Measurements from ENCODE around the gene MAP3K20. TPM values are rescaled to one million over a fixed set of nuclear protein-coding genes. Genes with fewer than 3 reads are reported as not detected.

The MAP3K20 gene
- polyA plus RNA-seq, 1 of the 3 experiments (the other 2 are of a cell fraction): 8.5 TPM

GRCh38 chr2:173075056-173075780, 428 bp upstream of the MAP3K20 start:
- DNase-seq: no peak
- peak overlapping the region; percentile 74 for H2AFZ ChIP-seq (ENCODE audit: low read depth)
- no peaks in the 10 kb centered on the region for H4K20me1 ChIP-seq (ENCODE audit: insufficient read depth)
- ChIA-PET POLR2A (no interaction called here), CTCF (interaction anchor here (0.9 to 2.4 kb wide), 2 partner anchors 48 to 135 kb away, joined by 3 to 10 read pairs; no protein-coding TSS in a partner anchor)
- peak overlapping the region; percentile 85 to 88 for H3K27ac ChIP-seq (ENCODE audit: low read depth in 2 of 2, low read length in 1 of 2)
- H3K9ac ChIP-seq: peak overlapping the region; percentile 92
- TF ChIP-seq RCOR1 (IDR thresholded peaks at IDR 0.05; ENCODE audit: low read length) (no peak), USF2 (IDR thresholded peaks at IDR 0.05; ENCODE audit: borderline replicate concordance, low read depth, low read length) (no peak), YY1 (IDR thresholded peaks at IDR 0.05; ENCODE audit: low read depth) (no peak), ZBTB33 (IDR thresholded peaks at IDR 0.05; ENCODE audit: borderline replicate concordance, low read depth) (no peak), TEAD4 (IDR thresholded peaks at IDR 0.05; ENCODE audit: borderline replicate concordance, insufficient read depth) (no peak), PBX3 (IDR thresholded peaks at IDR 0.05) (no peak), FOSL2 (IDR thresholded peaks at IDR 0.05; ENCODE audit: borderline replicate concordance, low read depth) (no peak), RAD21 (IDR thresholded peaks at IDR 0.05; ENCODE audit: low read length) (no peak), EP300 (IDR thresholded peaks at IDR 0.05; ENCODE audit: borderline replicate concordance in 1 of 2, low read depth in 1 of 2, low read length in 1 of 2) (no peak), RXRA (IDR thresholded peaks at IDR 0.05; ENCODE audit: borderline replicate concordance, low read depth) (no peak), FOXJ3 (CRISPR knock-in tag; IDR thresholded peaks at IDR 0.05) (no peak), CHD2 (IDR thresholded peaks at IDR 0.05; ENCODE audit: low read length, partially characterized antibody) (no peak)
- peak overlapping the region; percentile 88 for H3K4me2 ChIP-seq
- no peaks in the 10 kb centered on the region for H3K27me3 ChIP-seq (ENCODE audit: insufficient read depth)
- peaks cover 3 to 4% of the 10 kb centered on the region in 2 experiments; a peak in 3 of 4 replicates for H3K4me1 ChIP-seq (ENCODE audit: control insufficient read depth in 1 of 2, insufficient read depth in 2 of 2, low read depth in 1 of 2, low read length in 1 of 2)
- WGBS (ENCODE audit: low lambda C conversion rate): 56% methylated on average over 7 of the region's 25 CpGs
- no peaks in the 10 kb centered on the region for H3K9me3 ChIP-seq
- no peaks in the 10 kb centered on the region for H3K36me3 ChIP-seq (replicated peaks in 1 of 2; ENCODE audit: control insufficient read depth in 1 of 2, insufficient read depth in 2 of 2, low read length in 1 of 2)
- H3K9me2 ChIP-seq: no peaks in the 10 kb centered on the region
- H3K4me3 ChIP-seq (ENCODE audit: low read depth in 2 of 2, low read length in 1 of 2): peak overlapping the region; percentile 85
- H3K79me2 ChIP-seq (ENCODE audit: insufficient read depth): peaks cover 39% of the 10 kb centered on the region
- H3F3A ChIP-seq (replicated peaks; ENCODE audit: insufficient read depth): peaks cover 8% of the 10 kb centered on the region

All from SK-N-SH (cell line).